HepG2 (cell line): ENCODE measurements around the gene MTF2.
"Not testable (repeated sequence)": the region's sequence is repeated elsewhere in the genome, so short reads cannot be mapped to it uniquely, and the experiment has no call there.

Experiments used
- ARNT ChIP-seq: fragments of 450-650 bp; IDR thresholded peaks from 2 replicates; pipeline ENCODE4 v1.6.1; 2017
- ASH2L ChIP-seq: fragments of 300-600, 200-600 bp; sonication (generic); IDR thresholded peaks from 2 replicates; pipeline ENCODE4 v1.7.0; 2017; ENCODE audit warnings: low read depth, mild to moderate bottlenecking, moderate library complexity, mixed read lengths, low read length; ENCODE audit not compliant: insufficient read length
- CTCF ChIP-seq: sonication (generic); formaldehyde crosslinking; IDR thresholded peaks from 2 replicates; pipeline ENCODE4 v1.5.0; 2020; ENCODE audit warnings: mild to moderate bottlenecking, missing genetic modification reagents, moderate library complexity
- ELK4 ChIP-seq: sonication (generic); formaldehyde crosslinking; IDR thresholded peaks from 2 replicates; pipeline ENCODE4 v1.9.0; 2021; ENCODE audit warnings: missing genetic modification reagents, borderline replicate concordance
- KAT7 ChIP-seq: IDR thresholded peaks from 2 replicates; pipeline ENCODE4 v1.6.1; 2018; ENCODE audit warnings: borderline replicate concordance, missing compliant biosample characterization
- KAT8 ChIP-seq: IDR thresholded peaks from 2 replicates; pipeline ENCODE4 v1.6.1; 2016; ENCODE audit warnings: missing genetic modification reagents, missing compliant biosample characterization
- PHF8 ChIP-seq: sonication (generic); formaldehyde crosslinking; IDR thresholded peaks from 2 replicates; pipeline ENCODE4 v1.5.0; 2020; ENCODE audit warnings: missing genetic modification reagents
- RNF2 ChIP-seq: fragments of 450-650 bp; conservative IDR thresholded peaks from 2 replicates; pipeline ENCODE4 v1.6.1; 2016; ENCODE audit warnings: low read depth
- SRF ChIP-seq: IDR thresholded peaks from 2 replicates; pipeline ENCODE4 v1.6.1; 2011; ENCODE audit warnings: mild to moderate bottlenecking, low read depth, low read length, moderate library complexity
- ZNF552 ChIP-seq: sonication (generic); formaldehyde crosslinking; IDR thresholded peaks from 2 replicates; pipeline ENCODE4 v1.9.0; 2022; ENCODE audit warnings: missing genetic modification reagents, mild to moderate bottlenecking, borderline replicate concordance
- ZNF670 ChIP-seq: sonication (generic); formaldehyde crosslinking; IDR thresholded peaks from 2 replicates; pipeline ENCODE4 v1.8.0; 2022; ENCODE audit warnings: mild to moderate bottlenecking, missing genetic modification reagents, borderline replicate concordance

- not testable (repeated sequence) for TF ChIP-seq CTCF (CRISPR knock-in tag); SRF; ZNF670; ASH2L; ARNT; KAT7; PHF8 (CRISPR knock-in tag); KAT8 (CRISPR knock-in tag); ELK4 (CRISPR knock-in tag); RNF2; ZNF552 (CRISPR knock-in tag)
Measured at GRCh38 chr1:93163314-93163713, 84.2 kb downstream of the MTF2 start.
